ENCODE measurements around the gene CACNA2D4. TPM values are rescaled to one million over a fixed set of nuclear protein-coding genes. Genes with fewer than 3 reads are reported as not detected.

The CACNA2D4 gene
- total RNA-seq, 1 experiment from 2014 or later, result not detected

DNA sequence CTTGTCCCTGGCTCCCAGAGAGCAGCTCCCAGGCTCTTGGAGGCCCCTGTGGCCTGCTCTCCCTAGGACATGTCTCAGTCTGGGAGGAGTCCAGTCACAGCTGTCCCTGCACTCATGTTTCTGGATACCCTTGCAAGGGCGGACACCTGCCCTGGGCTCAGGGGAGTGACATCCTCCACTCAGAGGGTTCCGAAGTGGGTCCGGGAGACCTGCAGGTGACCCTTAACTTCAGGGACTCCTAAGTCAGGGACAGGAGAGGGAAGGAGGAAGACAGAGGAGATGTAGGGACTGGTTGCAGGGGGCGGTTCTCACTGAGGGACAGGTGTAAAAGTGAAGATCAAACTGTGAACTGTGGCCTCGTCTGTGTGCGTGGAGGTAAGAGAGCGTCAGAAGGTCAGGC is 37.6 kb downstream of the CACNA2D4 start:
- no TSS peak for BruUV-seq (replicated peaks)
- no peak for TF ChIP-seq EZH2phosphoT487 (IDR thresholded peaks at IDR 0.05; ENCODE audit: borderline replicate concordance, low read length)
- no peak overlapping the region for H3K9ac ChIP-seq (ENCODE audit: low read length)
- H3K4me3 ChIP-seq (ENCODE audit: low read length), result no peak overlapping the region
- H3K4me1 ChIP-seq (ENCODE audit: insufficient read depth, low read length), result no peaks in the 10 kb centered on the region
- ATAC-seq (no peak), DNase-seq (no peak)
- peaks cover 23% of the 10 kb centered on the region for H3K27me3 ChIP-seq (ENCODE audit: low read length)
- H3K79me2 ChIP-seq (ENCODE audit: low read length), result no peaks in the 10 kb centered on the region
- no peaks in the 10 kb centered on the region for H3K9me3 ChIP-seq (ENCODE audit: low read length)
- H3K4me2 ChIP-seq (ENCODE audit: low read length), result no peak overlapping the region
- ChIA-PET POLR2A (ENCODE audit: unreplicated experiment) (no interaction called here), CTCF (no interaction called here)
- no peaks in the 10 kb centered on the region for H4K20me1 ChIP-seq (ENCODE audit: low read length)
- intact Hi-C loops (cut with micrococcal nuclease), result no loop called here
- H3K9me2 ChIP-seq (replicated peaks; ENCODE audit: low read length), result no peaks in the 10 kb centered on the region
- no peak overlapping the region for H2AFZ ChIP-seq (ENCODE audit: low read length)
- no peaks in the 10 kb centered on the region for H3F3A ChIP-seq (ENCODE audit: low read length, unreplicated experiment)
- H3K36me3 ChIP-seq (ENCODE audit: low read depth, low read length), result no peaks in the 10 kb centered on the region
- no peak overlapping the region for H3K27ac ChIP-seq (ENCODE audit: low read length)

GRCh38 chr12:1880153-1880845 is 38.2 kb downstream of the CACNA2D4 start:
- Histone ChIP-seq H3K36me3 (ENCODE audit: low read depth, low read length) (no peaks in the 10 kb centered on the region), H3K9ac (ENCODE audit: low read length) (no peak overlapping the region), H2AFZ (ENCODE audit: low read length) (no peak overlapping the region), H3F3A (ENCODE audit: low read length, unreplicated experiment) (no peaks in the 10 kb centered on the region), H3K27ac (ENCODE audit: low read length) (no peak overlapping the region), H3K27me3 (ENCODE audit: low read length) (peaks cover 29% of the 10 kb centered on the region), H3K79me2 (ENCODE audit: low read length) (no peaks in the 10 kb centered on the region), H3K9me3 (ENCODE audit: low read length) (no peaks in the 10 kb centered on the region), H4K20me1 (ENCODE audit: low read length) (no peaks in the 10 kb centered on the region), H3K4me2 (ENCODE audit: low read length) (no peak overlapping the region), H3K9me2 (replicated peaks; ENCODE audit: low read length) (no peaks in the 10 kb centered on the region), H3K4me1 (ENCODE audit: insufficient read depth, low read length) (no peaks in the 10 kb centered on the region), H3K4me3 (ENCODE audit: low read length) (no peak overlapping the region)
- CTCF ChIA-PET, result no interaction called here
- ATAC-seq, result no peak
- no TSS peak for BruUV-seq (replicated peaks)
- intact Hi-C loops (cut with micrococcal nuclease), result no loop called here
- no peak for DNase-seq
- POLR2A ChIA-PET (ENCODE audit: unreplicated experiment), result no interaction called here
- TF ChIP-seq, protein P1, sequence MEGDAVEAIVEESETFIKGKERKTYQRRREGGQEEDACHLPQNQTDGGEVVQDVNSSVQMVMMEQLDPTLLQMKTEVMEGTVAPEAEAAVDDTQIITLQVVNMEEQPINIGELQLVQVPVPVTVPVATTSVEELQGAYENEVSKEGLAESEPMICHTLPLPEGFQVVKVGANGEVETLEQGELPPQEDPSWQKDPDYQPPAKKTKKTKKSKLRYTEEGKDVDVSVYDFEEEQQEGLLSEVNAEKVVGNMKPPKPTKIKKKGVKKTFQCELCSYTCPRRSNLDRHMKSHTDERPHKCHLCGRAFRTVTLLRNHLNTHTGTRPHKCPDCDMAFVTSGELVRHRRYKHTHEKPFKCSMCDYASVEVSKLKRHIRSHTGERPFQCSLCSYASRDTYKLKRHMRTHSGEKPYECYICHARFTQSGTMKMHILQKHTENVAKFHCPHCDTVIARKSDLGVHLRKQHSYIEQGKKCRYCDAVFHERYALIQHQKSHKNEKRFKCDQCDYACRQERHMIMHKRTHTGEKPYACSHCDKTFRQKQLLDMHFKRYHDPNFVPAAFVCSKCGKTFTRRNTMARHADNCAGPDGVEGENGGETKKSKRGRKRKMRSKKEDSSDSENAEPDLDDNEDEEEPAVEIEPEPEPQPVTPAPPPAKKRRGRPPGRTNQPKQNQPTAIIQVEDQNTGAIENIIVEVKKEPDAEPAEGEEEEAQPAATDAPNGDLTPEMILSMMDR (conservative IDR thresholded peaks at IDR 0.05; ENCODE audit: low read depth, low read length), result no peak
- TF ChIP-seq EZH2 (IDR thresholded peaks at IDR 0.05; ENCODE audit: low read length, unreplicated experiment) (no peak), EZH2phosphoT487 (IDR thresholded peaks at IDR 0.05; ENCODE audit: borderline replicate concordance, low read length) (no peak)

DNA sequence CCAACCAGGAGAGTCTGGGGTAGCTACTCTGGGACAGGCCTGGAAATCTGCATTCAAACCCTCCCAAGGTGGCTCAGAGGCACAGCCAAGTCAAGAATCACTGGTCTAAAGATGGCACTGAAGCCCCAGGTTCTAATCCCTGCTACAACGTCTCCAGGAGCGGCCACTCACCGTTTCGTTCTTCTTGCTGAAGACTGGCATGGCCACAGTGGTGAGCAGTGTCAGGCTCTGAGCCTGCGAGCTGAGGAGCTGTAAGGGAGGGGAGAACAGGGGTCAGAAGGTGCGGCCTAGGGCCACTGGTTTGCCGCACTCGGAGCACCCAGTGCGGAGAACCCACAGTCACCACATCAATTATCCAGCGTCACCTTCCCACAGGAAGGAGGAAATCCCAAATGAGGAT is 38.8 kb downstream of the CACNA2D4 start:
- intact Hi-C loops (cut with micrococcal nuclease), result no loop called here
- Histone ChIP-seq H3K4me1 (ENCODE audit: insufficient read depth, low read length) (no peaks in the 10 kb centered on the region), H3K36me3 (ENCODE audit: low read depth, low read length) (no peaks in the 10 kb centered on the region), H3K27ac (ENCODE audit: low read length) (no peak overlapping the region), H3K4me3 (ENCODE audit: low read length) (no peak overlapping the region), H3K27me3 (ENCODE audit: low read length) (peaks cover 35% of the 10 kb centered on the region), H3K9ac (ENCODE audit: low read length) (no peak overlapping the region), H3K4me2 (ENCODE audit: low read length) (no peak overlapping the region), H3K9me2 (replicated peaks; ENCODE audit: low read length) (no peaks in the 10 kb centered on the region), H4K20me1 (ENCODE audit: low read length) (no peaks in the 10 kb centered on the region), H3K9me3 (ENCODE audit: low read length) (no peaks in the 10 kb centered on the region), H3K79me2 (ENCODE audit: low read length) (no peaks in the 10 kb centered on the region), H3F3A (ENCODE audit: low read length, unreplicated experiment) (no peaks in the 10 kb centered on the region), H2AFZ (ENCODE audit: low read length) (no peak overlapping the region)
- ATAC-seq, result no peak
- POLR2A ChIA-PET (ENCODE audit: unreplicated experiment), result no interaction called here
- no TSS peak for BruUV-seq (replicated peaks)
- no peak for TF ChIP-seq EZH2phosphoT487 (IDR thresholded peaks at IDR 0.05; ENCODE audit: borderline replicate concordance, low read length)
- TF ChIP-seq, protein P1 (conservative IDR thresholded peaks at IDR 0.05; ENCODE audit: low read depth, low read length), result no peak
- TF ChIP-seq EZH2 (IDR thresholded peaks at IDR 0.05; ENCODE audit: low read length, unreplicated experiment), result no peak
- no peak for DNase-seq
- CTCF ChIA-PET, result no interaction called here
